Motor neuron (in vitro differentiated cells): ENCODE data around the gene DOCK1. TPM values are rescaled to one million over a fixed set of nuclear protein-coding genes. Genes with fewer than 3 reads are reported as not detected.
A peak's percentile ranks its signal among the peaks of the same experiment; 100 is the strongest.

Experiments used
- ATAC-seq, 8 experiments: fragments of 200-7000 bp; cut with Tn5 transposase; replicated peaks in 6 of 8; 2 replicates each; pipeline ENCODE4 v1.8.0; 2021; ENCODE audit warnings: mild to moderate bottlenecking in 8 of 8, moderate library complexity in 8 of 8
- H3K27ac ChIP-seq, 2 donors: fragments of 250-450 bp; sonication (Bioruptor Pico); 2 replicates each; pipeline ENCODE4 v1.9.0; 2021; ENCODE audit warnings: antibody characterized with exemption in 2 of 2, mild to moderate bottlenecking in 2 of 2, moderate library complexity in 1 of 2
- H3K4me1 ChIP-seq, 2 donors: fragments of 250-450 bp; sonication (Bioruptor Pico); replicated peaks in 1 of 2; 2 replicates each; pipeline ENCODE4 v1.6.1; 2021; ENCODE audit warnings: antibody characterized with exemption in 2 of 2, mild to moderate bottlenecking in 2 of 2, moderate library complexity in 1 of 2
- H3K4me3 ChIP-seq, 5 donors: fragments of 250-450 bp; sonication (Bioruptor Pico); 2 replicates each; pipeline ENCODE4 v1.9.0; 2021; ENCODE audit warnings: antibody characterized with exemption in 5 of 5, mild to moderate bottlenecking in 5 of 5, moderate library complexity in 4 of 5
- WGBS, 10 experiments: fragments of 450-650 bp; shearing (Covaris generic); methylation state at CpG; one replicate each; pipeline ENCODE4 v1.0.0; 2022; 5-methylcytosine and 5-hydroxymethylcytosine counted together
- in situ Hi-C, 9 experiments: fragments of 400-800 bp; cut with MboI; loops; one replicate each; pipeline ENCODE4 v1.15.0; 2021; ENCODE audit warnings: low sequenced_read_pairs in 9 of 9, low pct_unique_long_range_greater_than_20kb in 2 of 9; ENCODE audit not compliant: unreplicated experiment in 9 of 9
- total RNA-seq, 8 experiments: library from RNA; unstranded; fragments of 300-600 nt; gene quantifications; 2 replicates each; pipeline versions ENCODE4 v1.2.3 to v1.2.4, GENCODE V29; 2022

Gene DOCK1
- total RNA-seq, 8 experiments from 2014 or later: 8.8 to 85.4 (median 23.0) TPM

- Histone ChIP-seq H3K4me3 (peak overlapping the region in 1 of 5 donors; percentile 6), H3K27ac (peak overlapping the region in 1 of 2 donors; percentile 70), H3K4me1 (peaks cover 33 to 48% of the 10 kb centered on the region in 2 donors)
- ATAC-seq: peak in 6 of 8 experiments; percentile 13 to 90 (median 84)
- in situ Hi-C loops: no loop called here
- WGBS, 10 experiments: 0 to 73% (median 51%) methylated on average over 3 to 8 of the region's 8 CpGs; no CpG with 5 or more reads in 1 of the 10 experiments
These were observed 405.2 kb downstream of the DOCK1 start for GRCh38 chr10:127310430-127310829.

GRCh38 chr10:127310923-127311322 is 405.7 kb downstream of the DOCK1 start:
- Histone ChIP-seq H3K27ac (peak overlapping the region in 1 of 2 donors; percentile 13), H3K4me1 (peaks cover 33 to 48% of the 10 kb centered on the region in 2 donors), H3K4me3 (no peak overlapping the region)
- whole genome bisulfite sequencing, 10 experiments: 3 to 94% (median 24%) methylated on average over 1 to 3 of the region's 3 CpGs; no CpG with 5 or more reads in 2 of the 10 experiments
- ATAC-seq: peak in 2 of 8 experiments; percentile 44 to 61
- in situ Hi-C loops: no loop called here

GRCh38 chr10:127313996-127314700 is 408.9 kb downstream of the DOCK1 start:
- in situ Hi-C loops: no loop called here
- Histone ChIP-seq H3K4me3 (no peak overlapping the region), H3K4me1 (peaks cover 38 to 59% of the 10 kb centered on the region in 2 donors), H3K27ac (no peak overlapping the region)
- ATAC-seq: peak in 2 of 8 experiments; percentile 49 to 63
- WGBS, 10 experiments: 60 to 93% (median 80%) methylated on average over 1 to 7 of the region's 7 CpGs; no CpG with 5 or more reads in 1 of the 10 experiments

GRCh38 chr10:127314797-127315196 is 409.6 kb downstream of the DOCK1 start:
- peaks cover 37 to 59% of the 10 kb centered on the region in 2 donors for H3K4me1 ChIP-seq
- 90 to 100% (median 97%) methylated on average over 1 to 3 of the region's 6 CpGs; no CpG with 5 or more reads in 4 of the 10 experiments for whole genome bisulfite sequencing, 10 experiments
- H3K27ac ChIP-seq: no peak overlapping the region
- in situ Hi-C loops: no loop called here
- no peak overlapping the region for H3K4me3 ChIP-seq
- ATAC-seq: peak in 3 of 8 experiments; percentile 42 to 84 (median 83)

GRCh38 chr10:127315888-127316287 is 410.7 kb downstream of the DOCK1 start:
- ATAC-seq: no peak
- H3K27ac ChIP-seq: no peak overlapping the region
- in situ Hi-C loops: no loop called here
- no peak overlapping the region for H3K4me3 ChIP-seq
- 80 to 100% (median 96%) methylated on average over 1 to 5 of the region's 5 CpGs; no CpG with 5 or more reads in 2 of the 10 experiments for WGBS, 10 experiments
- H3K4me1 ChIP-seq: peaks cover 36 to 61% of the 10 kb centered on the region in 2 donors

- 69 to 100% (median 76%) methylated on average over 1 to 3 of the region's 6 CpGs; no CpG with 5 or more reads in 5 of the 10 experiments for WGBS, 10 experiments
- peaks cover 31 to 56% of the 10 kb centered on the region in 2 donors for H3K4me1 ChIP-seq
- ATAC-seq: peak in 7 of 8 experiments; percentile 15 to 31 (median 20)
- peak overlapping the region in 1 of 2 donors; percentile 66 for H3K27ac ChIP-seq
- in situ Hi-C loops: no loop called here
- H3K4me3 ChIP-seq: no peak overlapping the region
These were observed 413.2 kb downstream of the DOCK1 start for GRCh38 chr10:127318396-127318795.

- Histone ChIP-seq H3K27ac (peak overlapping the region in 1 of 2 donors; percentile 18), H3K4me3 (no peak overlapping the region), H3K4me1 (peaks cover 24 to 47% of the 10 kb centered on the region in 2 donors)
- ATAC-seq: peak in 5 of 8 experiments; percentile 46 to 73 (median 69)
- in situ Hi-C loops: no loop called here
- WGBS, 10 experiments: 50 to 89% (median 74%) methylated on average over 1 to 9 of the region's 9 CpGs; no CpG with 5 or more reads in 2 of the 10 experiments
These were observed 414.0 kb downstream of the DOCK1 start for GRCh38 chr10:127319271-127319670.

GRCh38 chr10:127319691-127320090 is 414.5 kb downstream of the DOCK1 start:
- ATAC-seq: no peak

GRCh38 chr10:127320176-127320575 is 414.9 kb downstream of the DOCK1 start:
- no peak for ATAC-seq
- 20 to 100% (median 92%) methylated on average over 1 to 9 of the region's 9 CpGs; no CpG with 5 or more reads in 3 of the 10 experiments for WGBS, 10 experiments

More at GRCh38 chr10:127319691-127320090, 414.5 kb downstream of the DOCK1 start:
- H3K27ac ChIP-seq: peak overlapping the region in 1 of 2 donors; percentile 18
- in situ Hi-C loops: no loop called here
- H3K4me1 ChIP-seq: peaks cover 20 to 43% of the 10 kb centered on the region in 2 donors
- H3K4me3 ChIP-seq: no peak overlapping the region
- 22 to 100% (median 85%) methylated on average over 1 to 9 of the region's 10 CpGs; no CpG with 5 or more reads in 4 of the 10 experiments for WGBS, 10 experiments

GRCh38 chr10:127322286-127322685 is 417.1 kb downstream of the DOCK1 start:
- Histone ChIP-seq H3K27ac (no peak overlapping the region), H3K4me3 (no peak overlapping the region), H3K4me1 (peaks cover 19 to 42% of the 10 kb centered on the region in 2 donors)
- 80 to 100% (median 94%) methylated on average over 1 of the region's 1 CpG; no CpG with 5 or more reads in 4 of the 10 experiments for WGBS, 10 experiments
- in situ Hi-C loops: no loop called here
- ATAC-seq: peak in 1 of 8 experiments; percentile 50

More at GRCh38 chr10:127320176-127320575, 414.9 kb downstream of the DOCK1 start:
- in situ Hi-C loops: no loop called here
- H3K4me1 ChIP-seq: peaks cover 19 to 42% of the 10 kb centered on the region in 2 donors
- no peak overlapping the region for H3K4me3 ChIP-seq
- H3K27ac ChIP-seq: peak overlapping the region in 1 of 2 donors; percentile 18

- ATAC-seq: no peak
- H3K27ac ChIP-seq: no peak overlapping the region
- WGBS, 10 experiments: 54 to 100% (median 91%) methylated on average over 3 to 5 of the region's 5 CpGs; no CpG with 5 or more reads in 1 of the 10 experiments
These were observed 420.3 kb downstream of the DOCK1 start for GRCh38 chr10:127325506-127325905.

GRCh38 chr10:127326883-127327282 is 421.7 kb downstream of the DOCK1 start:
- Histone ChIP-seq H3K27ac (no peak overlapping the region), H3K4me1 (peaks cover 3 to 12% of the 10 kb centered on the region in 2 donors), H3K4me3 (no peak overlapping the region)
- in situ Hi-C loops: no loop called here
- 5 to 100% (median 56%) methylated on average over 2 to 3 of the region's 3 CpGs; no CpG with 5 or more reads in 4 of the 10 experiments for WGBS, 10 experiments
- peak in 3 of 8 experiments; percentile 88 to 98 (median 91) for ATAC-seq

More at GRCh38 chr10:127325506-127325905, 420.3 kb downstream of the DOCK1 start:
- Histone ChIP-seq H3K4me1 (peaks cover 3 to 16% of the 10 kb centered on the region in 2 donors), H3K4me3 (no peak overlapping the region)
- in situ Hi-C loops: no loop called here

GRCh38 chr10:127331696-127332095 is 426.5 kb downstream of the DOCK1 start:
- no peak for ATAC-seq
- Histone ChIP-seq H3K4me1 (peaks cover 8 to 24% of the 10 kb centered on the region in 2 donors), H3K4me3 (no peak overlapping the region), H3K27ac (no peak overlapping the region)
- in situ Hi-C loops: no loop called here
- 14 to 100% (median 87%) methylated on average over 2 to 5 of the region's 6 CpGs; no CpG with 5 or more reads in 3 of the 10 experiments for WGBS, 10 experiments
